ENCODE results near the gene DHX34. TPM values are rescaled to one million over a fixed set of nuclear protein-coding genes. Genes with fewer than 3 reads are reported as not detected.

DHX34 gene
- total RNA-seq, 2 donors from 2014 or later, result 20.4 to 21.3 TPM

GRCh38 chr19:47419030-47419783 lies 70.1 kb downstream of the DHX34 start, which contains the start of gene MEIS3:
TSS of gene MEIS3 (minus strand) at chr19:47419527. CDS start at chr19:47419081, 446 bp downstream.
- Histone ChIP-seq H3K36me3 (no peaks in the 10 kb centered on the region), H3K27me3 (replicated peaks; ENCODE audit: insufficient read depth) (peaks cover 35% of the 10 kb centered on the region), H3K27ac (peak within 1 kb of the TSS in 1 of 2 donors; percentile 38), H3K4me1 (ENCODE audit: control insufficient read depth in 1 of 2, low read depth in 2 of 2) (no peaks in the 10 kb centered on the region), H3K9me3 (no peaks in the 10 kb centered on the region), H3K4me3 (peak within 1 kb of the TSS; percentile 55)
- ATAC-seq (ENCODE audit: insufficient number of reproducible peaks, low FRiP score, low read depth), result no peak
- no peak for TF ChIP-seq CTCF (IDR thresholded peaks at IDR 0.05)
- DNase-seq (ENCODE audit: low spot score), result no peak

GRCh38 chr19:47419789-47420188 lies 70.7 kb downstream of the DHX34 start:
- Histone ChIP-seq H3K9me3 (no peaks in the 10 kb centered on the region), H3K4me3 (no peak overlapping the region), H3K4me1 (ENCODE audit: control insufficient read depth in 1 of 2, low read depth in 2 of 2) (no peaks in the 10 kb centered on the region), H3K36me3 (no peaks in the 10 kb centered on the region), H3K27me3 (replicated peaks; ENCODE audit: insufficient read depth) (peaks cover 35% of the 10 kb centered on the region), H3K27ac (no peak overlapping the region)
- DNase-seq (ENCODE audit: low spot score) (no peak), ATAC-seq (ENCODE audit: insufficient number of reproducible peaks, low FRiP score, low read depth) (no peak)
- no peak for TF ChIP-seq CTCF (IDR thresholded peaks at IDR 0.05)

GRCh38 chr19:47421244-47421786 lies 72.2 kb downstream of the DHX34 start:
- Histone ChIP-seq H3K4me3 (no peak overlapping the region), H3K27me3 (replicated peaks; ENCODE audit: insufficient read depth) (peaks cover 35% of the 10 kb centered on the region), H3K9me3 (no peaks in the 10 kb centered on the region), H3K4me1 (ENCODE audit: control insufficient read depth in 1 of 2, low read depth in 2 of 2) (no peaks in the 10 kb centered on the region), H3K27ac (no peak overlapping the region), H3K36me3 (no peaks in the 10 kb centered on the region)
- ATAC-seq (ENCODE audit: insufficient number of reproducible peaks, low FRiP score, low read depth) (no peak), DNase-seq (ENCODE audit: low spot score) (no peak)
- TF ChIP-seq CTCF (IDR thresholded peaks at IDR 0.05), result no peak

- Histone ChIP-seq H3K9me3 (no peaks in the 10 kb centered on the region), H3K27me3 (replicated peaks; ENCODE audit: insufficient read depth) (peaks cover 35% of the 10 kb centered on the region), H3K27ac (no peak overlapping the region), H3K4me3 (no peak overlapping the region), H3K36me3 (no peaks in the 10 kb centered on the region), H3K4me1 (ENCODE audit: control insufficient read depth in 1 of 2, low read depth in 2 of 2) (no peaks in the 10 kb centered on the region)
- no peak for ATAC-seq (ENCODE audit: insufficient number of reproducible peaks, low FRiP score, low read depth)
- TF ChIP-seq CTCF (IDR thresholded peaks at IDR 0.05), result no peak
- DNase-seq (ENCODE audit: low spot score), result no peak
Observed at GRCh38 chr19:47421844-47422395, 72.8 kb downstream of the DHX34 start.

- ATAC-seq (ENCODE audit: insufficient number of reproducible peaks, low FRiP score, low read depth), result no peak
- no peak overlapping the region for H3K4me3 ChIP-seq
- peaks cover 35% of the 10 kb centered on the region for H3K27me3 ChIP-seq (replicated peaks; ENCODE audit: insufficient read depth)
- no peak for DNase-seq (ENCODE audit: low spot score)
- no peaks in the 10 kb centered on the region for H3K9me3 ChIP-seq
- no peaks in the 10 kb centered on the region for H3K4me1 ChIP-seq (ENCODE audit: control insufficient read depth in 1 of 2, low read depth in 2 of 2)
- no peak overlapping the region for H3K27ac ChIP-seq
- no peak for TF ChIP-seq CTCF (IDR thresholded peaks at IDR 0.05)
- H3K36me3 ChIP-seq, result no peaks in the 10 kb centered on the region
Observed at GRCh38 chr19:47422417-47423163, 73.5 kb downstream of the DHX34 start.
